Panc1 (cell line): ENCODE measurements around the gene A2M. TPM values are rescaled to one million over a fixed set of nuclear protein-coding genes. Genes with fewer than 3 reads are reported as not detected.

Source experiments
- ATAC-seq: fragments of 200-7000 bp; cut with Tn5 transposase; 2 replicates; pipeline ENCODE4 v1.9.1; 2020; ENCODE audit warnings: mild to moderate bottlenecking, moderate library complexity
- BruUV-seq: library from RNA; stranded (reverse); fragments of 400-500 nt; replicated peaks from 2 replicates; lab custom pipeline; 2021; lab: Mats Ljungman, UMichigan
- CTCF ChIA-PET: fragments of 300-600 bp; sonication (Branson Sonifier 250); formaldehyde crosslinking; loops from one replicate; lab custom pipeline; 2022; ENCODE audit warnings: antibody characterized with exemption; lab: Charles Lee
- POLR2A ChIA-PET: fragments of 300-600 bp; sonication (Branson Sonifier 250); formaldehyde crosslinking; loops from one replicate; lab custom pipeline; 2022; ENCODE audit warnings: antibody characterized with exemption; lab: Charles Lee
- DNase-seq: peaks from one replicate; pipeline ENCODE4 v3.0.0-alpha.2; 2010; ENCODE audit warnings: low read depth, low spot score
- H3K27ac ChIP-seq: 2 replicates; pipeline ENCODE4 v1.5.1; 2011; ENCODE audit warnings: mild to moderate bottlenecking, low read length, inconsistent platforms
- H3K27me3 ChIP-seq: fragments of 200-500 bp; sonication (Bioruptor generic); 2 replicates; pipeline ENCODE4 v1.6.0; 2014; ENCODE audit warnings: low read length, inconsistent platforms; ENCODE audit not compliant: control insufficient read depth, insufficient read depth
- H3K36me3 ChIP-seq: fragments of 200-500 bp; sonication (Bioruptor generic); 2 replicates; pipeline ENCODE4 v1.5.1; 2014; ENCODE audit warnings: inconsistent platforms, mild to moderate bottlenecking, low read length, moderate library complexity; ENCODE audit not compliant: control insufficient read depth, insufficient read depth
- H3K4me1 ChIP-seq: 2 replicates; pipeline ENCODE4 v1.5.1; 2011; ENCODE audit warnings: inconsistent platforms, mild to moderate bottlenecking, low read length, moderate library complexity; ENCODE audit not compliant: control insufficient read depth, insufficient read depth
- H3K4me3 ChIP-seq, 2 experiments: 2 replicates each; pipeline ENCODE4 v1.5.1; 2011 to 2012; ENCODE audit warnings: low read depth in 2 of 2, low read length in 2 of 2, mild to moderate bottlenecking in 2 of 2, inconsistent platforms in 1 of 2, moderate library complexity in 1 of 2
- H3K9me3 ChIP-seq: fragments of 200-500 bp; sonication (Bioruptor generic); 2 replicates; pipeline ENCODE4 v1.5.1; 2014; ENCODE audit warnings: low read depth, mild to moderate bottlenecking, inconsistent platforms, low read length, moderate library complexity; ENCODE audit not compliant: control insufficient read depth, insufficient read depth
- POLR2AphosphoS5 ChIP-seq: IDR thresholded peaks from 2 replicates; pipeline ENCODE4 v1.6.1; 2012; ENCODE audit warnings: mild to moderate bottlenecking, low read depth, low read length, moderate library complexity
- SIN3A ChIP-seq: IDR thresholded peaks from 2 replicates; pipeline ENCODE4 v1.6.1; 2012; ENCODE audit warnings: low read depth, mild to moderate bottlenecking, low read length, moderate library complexity, borderline replicate concordance; ENCODE audit not compliant: insufficient read depth
- TCF7L2 ChIP-seq: IDR thresholded peaks from 2 replicates; pipeline ENCODE4 v1.6.1; 2011; ENCODE audit warnings: mild to moderate bottlenecking, low read depth, low read length, inconsistent platforms
- in situ Hi-C: cut with HindIII; loops from 2 replicates; pipeline ENCODE4 v1.10.0; 2016; ENCODE audit warnings: low sequenced_read_pairs, low pct_unique_long_range_greater_than_20kb
- intact Hi-C: fragments of 100-400 bp; cut with micrococcal nuclease; formaldehyde crosslinking; loops from one replicate; pipeline ENCODE4 v1.10.0; 2022; ENCODE audit not compliant: unreplicated experiment
- total RNA-seq: library from RNA; stranded (reverse); gene quantifications from one replicate; pipeline ENCODE4 v1.2.1, GENCODE V29; 2021; ENCODE audit not compliant: unreplicated experiment
- TF ChIP-seq, protein P1 (sequence below), 2 experiments: IDR thresholded peaks; 2 replicates each; pipeline ENCODE4 v1.6.1; 2011 to 2012; ENCODE audit warnings: low read depth in 2 of 2, control low read depth in 1 of 2, low read length in 1 of 2, mild to moderate bottlenecking in 1 of 2, moderate library complexity in 1 of 2; ENCODE audit not compliant: insufficient read depth in 1 of 2
- TF ChIP-seq, protein P2 (sequence below): fragments of 450-650 bp; IDR thresholded peaks from 2 replicates; pipeline ENCODE4 v1.5.1; 2017; ENCODE audit warnings: mild to moderate bottlenecking

A2M gene
- total RNA-seq, 1 experiment from 2014 or later, result 2.1 TPM

DNA sequence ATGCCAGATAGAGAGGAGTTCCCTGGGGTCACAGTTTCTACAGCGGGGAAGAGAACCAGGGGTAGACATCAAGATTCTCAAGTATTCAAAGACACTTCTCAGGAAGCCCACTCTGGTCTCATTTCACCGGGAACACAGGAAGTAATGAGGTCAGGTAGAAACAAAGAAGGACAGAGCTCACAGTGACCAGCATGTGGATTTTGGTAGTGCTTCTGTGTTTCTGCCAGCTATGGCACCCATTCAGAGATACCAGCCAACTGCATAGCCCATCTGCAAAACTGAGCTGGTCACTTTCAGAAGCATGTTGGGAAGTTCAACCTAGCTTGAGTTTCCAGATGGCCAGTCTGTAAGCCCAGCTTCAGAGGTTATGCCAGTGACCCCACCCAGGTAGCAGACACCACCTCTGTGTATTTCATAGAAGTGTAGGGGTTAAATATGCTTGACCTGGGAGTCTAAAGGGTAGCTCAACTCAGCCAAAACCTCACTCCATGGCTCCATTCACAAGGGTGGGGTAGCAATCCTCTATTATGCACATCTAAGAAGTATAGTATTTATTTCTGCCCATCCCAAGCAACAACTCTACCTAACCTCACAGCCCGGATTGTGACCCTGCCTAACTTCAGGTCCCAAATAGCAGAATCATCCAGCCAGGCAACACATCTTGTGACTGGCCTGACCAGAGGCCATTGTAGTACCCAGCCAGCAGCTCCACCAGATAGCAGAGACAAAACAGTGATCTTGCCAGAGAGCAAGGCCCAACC, 33.9 kb downstream of the A2M start:
- Histone ChIP-seq H3K9me3 (no peaks in the 10 kb centered on the region; the same call in 1 of the 2 replicates), H3K4me3 (no peak overlapping the region), H3K27ac (no peak overlapping the region), H3K36me3 (no peaks in the 10 kb centered on the region), H3K4me1 (no peaks in the 10 kb centered on the region), H3K27me3 (no peaks in the 10 kb centered on the region)
- intact Hi-C loops (no loop called here), in situ Hi-C loops (no loop called here)
- TF ChIP-seq, protein P1, sequence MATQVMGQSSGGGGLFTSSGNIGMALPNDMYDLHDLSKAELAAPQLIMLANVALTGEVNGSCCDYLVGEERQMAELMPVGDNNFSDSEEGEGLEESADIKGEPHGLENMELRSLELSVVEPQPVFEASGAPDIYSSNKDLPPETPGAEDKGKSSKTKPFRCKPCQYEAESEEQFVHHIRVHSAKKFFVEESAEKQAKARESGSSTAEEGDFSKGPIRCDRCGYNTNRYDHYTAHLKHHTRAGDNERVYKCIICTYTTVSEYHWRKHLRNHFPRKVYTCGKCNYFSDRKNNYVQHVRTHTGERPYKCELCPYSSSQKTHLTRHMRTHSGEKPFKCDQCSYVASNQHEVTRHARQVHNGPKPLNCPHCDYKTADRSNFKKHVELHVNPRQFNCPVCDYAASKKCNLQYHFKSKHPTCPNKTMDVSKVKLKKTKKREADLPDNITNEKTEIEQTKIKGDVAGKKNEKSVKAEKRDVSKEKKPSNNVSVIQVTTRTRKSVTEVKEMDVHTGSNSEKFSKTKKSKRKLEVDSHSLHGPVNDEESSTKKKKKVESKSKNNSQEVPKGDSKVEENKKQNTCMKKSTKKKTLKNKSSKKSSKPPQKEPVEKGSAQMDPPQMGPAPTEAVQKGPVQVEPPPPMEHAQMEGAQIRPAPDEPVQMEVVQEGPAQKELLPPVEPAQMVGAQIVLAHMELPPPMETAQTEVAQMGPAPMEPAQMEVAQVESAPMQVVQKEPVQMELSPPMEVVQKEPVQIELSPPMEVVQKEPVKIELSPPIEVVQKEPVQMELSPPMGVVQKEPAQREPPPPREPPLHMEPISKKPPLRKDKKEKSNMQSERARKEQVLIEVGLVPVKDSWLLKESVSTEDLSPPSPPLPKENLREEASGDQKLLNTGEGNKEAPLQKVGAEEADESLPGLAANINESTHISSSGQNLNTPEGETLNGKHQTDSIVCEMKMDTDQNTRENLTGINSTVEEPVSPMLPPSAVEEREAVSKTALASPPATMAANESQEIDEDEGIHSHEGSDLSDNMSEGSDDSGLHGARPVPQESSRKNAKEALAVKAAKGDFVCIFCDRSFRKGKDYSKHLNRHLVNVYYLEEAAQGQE (IDR thresholded peaks at IDR 0.05; ENCODE audit: insufficient read depth in 1 of 2, low read depth in 2 of 2, low read length in 1 of 2), result no peak
- TF ChIP-seq TCF7L2, result no peak
- TF ChIP-seq, protein P2, sequence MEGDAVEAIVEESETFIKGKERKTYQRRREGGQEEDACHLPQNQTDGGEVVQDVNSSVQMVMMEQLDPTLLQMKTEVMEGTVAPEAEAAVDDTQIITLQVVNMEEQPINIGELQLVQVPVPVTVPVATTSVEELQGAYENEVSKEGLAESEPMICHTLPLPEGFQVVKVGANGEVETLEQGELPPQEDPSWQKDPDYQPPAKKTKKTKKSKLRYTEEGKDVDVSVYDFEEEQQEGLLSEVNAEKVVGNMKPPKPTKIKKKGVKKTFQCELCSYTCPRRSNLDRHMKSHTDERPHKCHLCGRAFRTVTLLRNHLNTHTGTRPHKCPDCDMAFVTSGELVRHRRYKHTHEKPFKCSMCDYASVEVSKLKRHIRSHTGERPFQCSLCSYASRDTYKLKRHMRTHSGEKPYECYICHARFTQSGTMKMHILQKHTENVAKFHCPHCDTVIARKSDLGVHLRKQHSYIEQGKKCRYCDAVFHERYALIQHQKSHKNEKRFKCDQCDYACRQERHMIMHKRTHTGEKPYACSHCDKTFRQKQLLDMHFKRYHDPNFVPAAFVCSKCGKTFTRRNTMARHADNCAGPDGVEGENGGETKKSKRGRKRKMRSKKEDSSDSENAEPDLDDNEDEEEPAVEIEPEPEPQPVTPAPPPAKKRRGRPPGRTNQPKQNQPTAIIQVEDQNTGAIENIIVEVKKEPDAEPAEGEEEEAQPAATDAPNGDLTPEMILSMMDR, result no peak
- TF ChIP-seq SIN3A, result no peak
- no peak for TF ChIP-seq POLR2AphosphoS5
- DNase-seq (no peak), ATAC-seq (no peak)
- BruUV-seq, result no TSS peak
- ChIA-PET POLR2A (no interaction called here), CTCF (no interaction called here)

DNA sequence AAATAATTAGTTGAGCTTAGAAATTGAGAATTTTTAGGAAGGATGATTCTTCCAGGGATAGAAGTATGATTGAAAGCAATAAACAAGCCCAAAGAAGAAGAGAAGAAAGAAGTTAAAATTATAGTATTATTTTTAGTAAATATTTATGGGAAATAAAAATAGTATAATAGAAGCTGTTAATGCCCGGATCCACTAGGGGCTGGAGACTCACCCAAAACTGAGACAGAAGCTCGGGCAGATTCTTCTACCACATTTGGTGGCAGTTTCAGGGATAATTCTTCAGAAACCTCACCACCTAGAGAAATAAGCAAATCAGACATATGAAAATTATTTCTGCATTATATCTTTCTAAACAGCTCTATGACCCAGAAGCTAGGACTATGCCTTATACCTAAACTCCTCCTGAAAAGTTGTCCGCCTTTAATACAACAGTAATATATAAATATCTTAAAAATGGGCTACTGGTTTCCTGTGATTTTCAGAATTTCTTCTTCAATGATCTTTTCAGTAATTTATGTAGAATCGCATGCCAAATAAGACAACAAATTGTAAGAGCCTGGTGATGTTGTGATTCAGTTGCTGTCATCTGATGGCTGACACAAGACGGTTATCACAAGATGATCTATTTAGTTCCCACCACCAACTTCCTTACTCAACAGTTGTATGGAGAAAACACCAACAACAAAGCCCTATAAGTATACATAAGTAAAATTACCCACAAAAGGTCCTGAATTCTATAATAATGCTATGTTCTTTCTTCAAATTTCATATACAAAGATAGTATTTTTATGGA, 35.6 kb downstream of the A2M start:
- CTCF ChIA-PET, result no interaction called here

More for the DNA sequence above, 35.6 kb downstream of the A2M start:
- POLR2A ChIA-PET, result no interaction called here
- intact Hi-C loops (no loop called here), in situ Hi-C loops (no loop called here)
- no TSS peak for BruUV-seq
- Histone ChIP-seq H3K27me3 (no peaks in the 10 kb centered on the region), H3K4me1 (no peaks in the 10 kb centered on the region), H3K9me3 (no peaks in the 10 kb centered on the region; the same call in 1 of the 2 replicates), H3K36me3 (no peaks in the 10 kb centered on the region), H3K4me3 (no peak overlapping the region), H3K27ac (no peak overlapping the region)
- ATAC-seq (no peak), DNase-seq (no peak)
- TF ChIP-seq TCF7L2 (no peak), POLR2AphosphoS5 (no peak), SIN3A (no peak)
- TF ChIP-seq, protein P2, result no peak
- TF ChIP-seq, protein P1 (IDR thresholded peaks at IDR 0.05; ENCODE audit: insufficient read depth in 1 of 2, low read depth in 2 of 2, low read length in 1 of 2), result no peak
